CD14-positive monocyte (primary cell): ENCODE results near the gene OSBPL6. TPM values are rescaled to one million over a fixed set of nuclear protein-coding genes. Genes with fewer than 3 reads are reported as not detected.

ENCODE experiments used
- DNase-seq, 3 donors: peaks; one replicate each; pipeline ENCODE4 v3.0.0-alpha.2; 2011 to 2022
- H2AFZ ChIP-seq: 2 replicates; pipeline ENCODE4 v1.6.0; 2012; ENCODE audit warnings: mild to moderate bottlenecking, low read depth, low read length, inconsistent platforms; ENCODE audit not compliant: insufficient read depth, poor library complexity, severe bottlenecking
- H3K27ac ChIP-seq, 2 donors: 1 replicate in 1 of 2; 2 replicates in 1 of 2; pipeline ENCODE4 v1.5.1; 2012 to 2013; ENCODE audit warnings: low read length in 2 of 2, control low read depth in 1 of 2, inconsistent platforms in 1 of 2, low read depth in 1 of 2, mild to moderate bottlenecking in 1 of 2
- H3K27me3 ChIP-seq, 2 donors: one replicate each; pipeline versions ENCODE4 v1.6.0 to v1.6.1; 2011 to 2013; ENCODE audit warnings: low read length in 2 of 2; ENCODE audit not compliant: control insufficient read depth in 2 of 2, insufficient read depth in 2 of 2
- H3K36me3 ChIP-seq, 2 donors: replicated peaks in 1 of 2; 1 replicate in 1 of 2; 2 replicates in 1 of 2; pipeline versions ENCODE4 v1.5.1 to v1.6.1; 2012 to 2013; ENCODE audit warnings: low read length in 2 of 2, control low read depth in 1 of 2, inconsistent platforms in 1 of 2, mild to moderate bottlenecking in 1 of 2; ENCODE audit not compliant: insufficient read depth in 2 of 2, control insufficient read depth in 1 of 2
- H3K4me1 ChIP-seq, 2 donors: 1 replicate in 1 of 2; 2 replicates in 1 of 2; pipeline versions ENCODE4 v1.5.1 to v1.6.1; 2012 to 2013; ENCODE audit warnings: low read length in 2 of 2, control low read depth in 1 of 2, inconsistent platforms in 1 of 2, mild to moderate bottlenecking in 1 of 2, moderate library complexity in 1 of 2; ENCODE audit not compliant: insufficient read depth in 2 of 2, control insufficient read depth in 1 of 2
- H3K4me2 ChIP-seq: replicated peaks from 2 replicates; pipeline ENCODE3; 2012; ENCODE audit warnings: low read length, moderate library complexity, mild to moderate bottlenecking; ENCODE audit not compliant: poor library complexity, severe bottlenecking; ENCODE audit errors: extremely low read depth
- H3K4me3 ChIP-seq, 3 experiments: fragments of 200-600 bp in 1 of 3; sonication (generic) in 1 of 3; replicated peaks in 1 of 3; 1 replicate in 2 of 3; 2 replicates in 1 of 3; pipeline ENCODE4 v1.5.1; 2011 to 2013; ENCODE audit warnings: low read length in 3 of 3, mild to moderate bottlenecking in 3 of 3, control low read depth in 2 of 3, low read depth in 2 of 3, inconsistent platforms in 1 of 3, moderate library complexity in 1 of 3
- H3K79me2 ChIP-seq: 2 replicates; pipeline ENCODE4 v1.6.0; 2012; ENCODE audit warnings: mild to moderate bottlenecking, control low read depth, inconsistent platforms, low read length, moderate library complexity; ENCODE audit not compliant: insufficient read depth
- H3K9ac ChIP-seq: 2 replicates; pipeline ENCODE4 v1.6.0; 2017; ENCODE audit warnings: low read length, mild to moderate bottlenecking; ENCODE audit not compliant: insufficient read depth, poor library complexity, severe bottlenecking
- H3K9me3 ChIP-seq, 2 donors: replicated peaks in 1 of 2; 1 replicate in 1 of 2; 2 replicates in 1 of 2; pipeline versions ENCODE4 v1.5.1 to v1.6.1; 2012 to 2013; ENCODE audit warnings: low read length in 2 of 2, control low read depth in 1 of 2; ENCODE audit not compliant: control insufficient read depth in 1 of 2, insufficient read depth in 1 of 2
- H4K20me1 ChIP-seq: 2 replicates; pipeline ENCODE4 v1.6.0; 2012; ENCODE audit warnings: mild to moderate bottlenecking, low read length, control low read depth, moderate library complexity; ENCODE audit not compliant: insufficient read depth
- H3K27ac Mint-ChIP-seq, 7 donors: one replicate each; pipeline ENCODE4 v1.8.0; 2020; ENCODE audit warnings: mild to moderate bottlenecking in 7 of 7, mixed read lengths in 7 of 7, moderate library complexity in 6 of 7, inconsistent platforms in 2 of 7
- H3K27me3 Mint-ChIP-seq, 3 donors: one replicate each; pipeline ENCODE4 v1.8.0; 2021 to 2022; ENCODE audit warnings: low read depth in 3 of 3, mild to moderate bottlenecking in 3 of 3, mixed read lengths in 3 of 3, moderate library complexity in 3 of 3, inconsistent platforms in 1 of 3
- H3K36me3 Mint-ChIP-seq, 2 donors: one replicate each; pipeline ENCODE4 v1.8.0; 2020; ENCODE audit warnings: mixed read lengths in 2 of 2, inconsistent platforms in 1 of 2, mild to moderate bottlenecking in 1 of 2
- H3K4me1 Mint-ChIP-seq: one replicate; pipeline ENCODE4 v1.8.0; 2020; ENCODE audit warnings: mild to moderate bottlenecking, mixed read lengths
- H3K4me3 Mint-ChIP-seq, 2 donors: one replicate each; pipeline ENCODE4 v1.8.0; 2020; ENCODE audit warnings: mild to moderate bottlenecking in 2 of 2, mixed read lengths in 2 of 2, moderate library complexity in 1 of 2
- H3K9me3 Mint-ChIP-seq, 7 donors: one replicate each; pipeline ENCODE4 v1.8.0; 2020 to 2022; ENCODE audit warnings: mixed read lengths in 7 of 7, mild to moderate bottlenecking in 6 of 7, moderate library complexity in 6 of 7, inconsistent platforms in 2 of 7
- CTCF ChIP-seq: fragments of 200-600 bp; IDR thresholded peaks from one replicate; pipeline ENCODE4 v1.8.0; 2022; ENCODE audit warnings: antibody characterized with exemption, mild to moderate bottlenecking
- WGBS: methylation state at CpG from one replicate; pipeline ENCODE4 v1.1.5; 2013; ENCODE audit warnings: missing lambda C conversion rate; ENCODE audit not compliant: insufficient coverage; 5-methylcytosine and 5-hydroxymethylcytosine counted together
- intact Hi-C, 2 donors: fragments of 100-400 bp; cut with micrococcal nuclease; formaldehyde crosslinking; loops; one replicate each; pipeline versions ENCODE4 v1.15.0 to v1.15.1; 2023
- polyA plus RNA-seq, 3 donors: library from polyadenylated mRNA; depleted of rRNA in 1 of 3; unstranded in 2 of 3; stranded (reverse) in 1 of 3; fragments of 300-500 nt in 2 of 3; fragments of >200 nt in 1 of 3; fragmentation: Illumina TruSeq in 2 of 3; gene quantifications; 1 replicate in 2 of 3; 2 replicates in 1 of 3; pipeline ENCODE4 v1.2.3, GENCODE V29; 2012 to 2021

The OSBPL6 gene
- polyA plus RNA-seq, 3 donors: not detected

- H3K9me3 ChIP-seq: peaks cover 0 to 3% of the 10 kb centered on the region in 2 donors
- no peaks in the 10 kb centered on the region for H3K36me3 Mint-ChIP-seq
- peaks cover 6% of the 10 kb centered on the region for H3K4me1 Mint-ChIP-seq
- no peak overlapping the region for H3K27ac Mint-ChIP-seq
- H2AFZ ChIP-seq: no peak overlapping the region
- no peak overlapping the region for H3K4me3 ChIP-seq
- H3K9me3 Mint-ChIP-seq: peaks cover 0 to 6% (median 0%) of the 10 kb centered on the region in 7 donors
- no peak overlapping the region for H3K4me3 Mint-ChIP-seq
- no peak overlapping the region for H3K4me2 ChIP-seq
- no peak overlapping the region for H3K9ac ChIP-seq
- intact Hi-C loops: no loop called here
- H3K79me2 ChIP-seq: no peaks in the 10 kb centered on the region
- 100% methylated on average over 1 of the region's 4 CpGs for WGBS
- H4K20me1 ChIP-seq: no peaks in the 10 kb centered on the region
- H3K27me3 Mint-ChIP-seq: peaks cover 25 to 33% (median 27%) of the 10 kb centered on the region in 3 donors
- no peaks in the 10 kb centered on the region for H3K4me1 ChIP-seq
- H3K27me3 ChIP-seq: peaks cover 17 to 22% of the 10 kb centered on the region in 2 donors
- H3K36me3 ChIP-seq: no peaks in the 10 kb centered on the region
- DNase-seq: no peak
- H3K27ac ChIP-seq: no peak overlapping the region
- TF ChIP-seq CTCF: no peak
Measured at GRCh38 chr2:178187861-178188260, 6.5 kb upstream of the OSBPL6 start.

DNA sequence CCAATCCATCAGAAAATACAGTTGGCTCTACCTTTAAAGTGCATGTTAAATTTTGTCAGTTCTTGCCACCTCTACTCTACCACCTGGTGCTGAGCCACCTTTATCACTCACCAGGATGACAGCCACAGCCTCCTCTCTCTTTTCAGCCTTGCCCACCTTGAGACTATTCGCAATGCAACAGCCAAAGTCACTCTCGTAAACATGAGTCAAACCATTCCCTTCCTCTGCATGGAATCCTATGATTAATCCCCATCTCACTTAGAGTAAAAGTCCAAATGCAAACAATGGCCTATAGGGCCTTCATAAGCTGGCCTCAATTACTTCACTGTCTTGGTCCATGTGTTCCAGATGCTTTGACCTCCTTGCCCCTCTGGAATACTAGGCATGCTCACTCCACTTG lies 5.8 kb upstream of the OSBPL6 start:
- Histone ChIP-seq H3K4me2 (no peak overlapping the region), H3K4me3 (no peak overlapping the region), H2AFZ (no peak overlapping the region), H3K4me1 (peaks cover under 1 to 1% of the 10 kb centered on the region in 2 donors), H3K27me3 (peaks cover 23 to 28% of the 10 kb centered on the region in 2 donors), H3K79me2 (no peaks in the 10 kb centered on the region), H3K9me3 (peaks cover 0 to 9% of the 10 kb centered on the region in 2 donors), H3K27ac (no peak overlapping the region), H4K20me1 (no peaks in the 10 kb centered on the region), H3K36me3 (no peaks in the 10 kb centered on the region), H3K9ac (no peak overlapping the region)
- Mint-ChIP-seq H3K36me3 (no peaks in the 10 kb centered on the region), H3K4me1 (peaks cover 7% of the 10 kb centered on the region), H3K9me3 (peaks cover 0 to 8% (median 0%) of the 10 kb centered on the region in 7 donors), H3K4me3 (no peak overlapping the region), H3K27ac (no peak overlapping the region), H3K27me3 (peaks cover 31 to 36% (median 33%) of the 10 kb centered on the region in 3 donors)
- no peak for DNase-seq
- TF ChIP-seq CTCF: no peak
- 100% methylated on average over 2 of the region's 2 CpGs for WGBS
- intact Hi-C loops: no loop called here
